Fibroblast of lung (primary cell): Measurements from ENCODE around the gene TASP1.
"Not testable (repeated sequence)": the region's sequence is repeated elsewhere in the genome, so short reads cannot be mapped to it uniquely, and the experiment has no call there.

Experiments
- EZH2 ChIP-seq: IDR thresholded peaks from 2 replicates; pipeline ENCODE4 v1.5.1; 2012; ENCODE audit warnings: low read length, control low read depth, mild to moderate bottlenecking; ENCODE audit errors: missing control alignments
- TF ChIP-seq, protein P1 (sequence below), 2 donors: IDR thresholded peaks in 1 of 2; conservative IDR thresholded peaks in 1 of 2; 1 replicate in 1 of 2; 2 replicates in 1 of 2; pipeline ENCODE4 v1.5.1; 2011 to 2012; ENCODE audit warnings: low read length in 2 of 2, control low read depth in 1 of 2, inconsistent platforms in 1 of 2, low read depth in 1 of 2, mild to moderate bottlenecking in 1 of 2

DNA sequence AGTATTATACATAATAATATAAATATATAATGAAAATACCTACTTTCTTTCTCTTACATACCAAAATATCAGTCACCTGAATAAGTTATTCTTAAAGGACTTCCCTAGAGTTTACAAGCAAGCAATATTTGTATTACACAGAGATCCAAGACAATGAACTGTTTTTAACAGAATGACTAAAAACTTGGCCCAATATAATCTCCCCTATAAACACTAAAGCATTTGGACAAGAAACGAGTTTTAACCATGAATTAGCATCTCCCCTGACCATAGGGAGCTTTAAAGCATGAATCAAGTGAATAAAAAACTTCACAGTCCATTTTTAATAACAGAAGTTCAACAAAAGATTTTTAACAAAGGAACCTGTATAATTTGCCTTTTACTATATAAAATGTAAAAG, 20.3 kb downstream of the TASP1 start:
- not testable (repeated sequence) for TF ChIP-seq EZH2
- TF ChIP-seq, protein P1, sequence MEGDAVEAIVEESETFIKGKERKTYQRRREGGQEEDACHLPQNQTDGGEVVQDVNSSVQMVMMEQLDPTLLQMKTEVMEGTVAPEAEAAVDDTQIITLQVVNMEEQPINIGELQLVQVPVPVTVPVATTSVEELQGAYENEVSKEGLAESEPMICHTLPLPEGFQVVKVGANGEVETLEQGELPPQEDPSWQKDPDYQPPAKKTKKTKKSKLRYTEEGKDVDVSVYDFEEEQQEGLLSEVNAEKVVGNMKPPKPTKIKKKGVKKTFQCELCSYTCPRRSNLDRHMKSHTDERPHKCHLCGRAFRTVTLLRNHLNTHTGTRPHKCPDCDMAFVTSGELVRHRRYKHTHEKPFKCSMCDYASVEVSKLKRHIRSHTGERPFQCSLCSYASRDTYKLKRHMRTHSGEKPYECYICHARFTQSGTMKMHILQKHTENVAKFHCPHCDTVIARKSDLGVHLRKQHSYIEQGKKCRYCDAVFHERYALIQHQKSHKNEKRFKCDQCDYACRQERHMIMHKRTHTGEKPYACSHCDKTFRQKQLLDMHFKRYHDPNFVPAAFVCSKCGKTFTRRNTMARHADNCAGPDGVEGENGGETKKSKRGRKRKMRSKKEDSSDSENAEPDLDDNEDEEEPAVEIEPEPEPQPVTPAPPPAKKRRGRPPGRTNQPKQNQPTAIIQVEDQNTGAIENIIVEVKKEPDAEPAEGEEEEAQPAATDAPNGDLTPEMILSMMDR (conservative IDR thresholded peaks at IDR 0.05 in 1 of 2, IDR thresholded peaks at IDR 0.05 in 1 of 2; ENCODE audit: low read depth in 1 of 2, low read length in 2 of 2) = not testable (repeated sequence)
